T-helper 22 cell (primary cell): ENCODE results near the gene RNF208.

Experiments
- DNase-seq: peaks from one replicate; pipeline ENCODE4 v3.0.0-alpha.2; 2020; ENCODE audit warnings: low read depth

RNF208 gene

DNA sequence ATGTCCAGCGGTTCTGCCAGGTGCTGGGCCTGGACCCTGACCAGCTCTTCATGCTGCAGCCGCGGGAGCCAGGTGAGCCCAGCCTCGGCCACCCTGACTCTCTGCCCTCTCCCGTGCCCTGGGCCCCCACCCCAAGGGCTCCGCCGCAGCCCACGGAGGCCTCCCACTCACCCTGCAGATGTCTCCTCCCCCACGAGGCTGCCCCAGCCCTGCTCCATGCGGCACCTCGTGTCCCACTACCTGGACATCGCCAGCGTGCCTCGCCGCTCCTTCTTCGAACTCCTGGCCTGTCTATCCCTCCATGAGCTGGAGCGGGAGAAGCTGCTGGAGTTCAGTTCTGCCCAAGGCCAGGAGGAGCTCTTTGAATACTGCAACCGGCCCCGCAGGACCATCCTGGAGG lies 7.4 kb downstream of the RNF208 start:
- DNase-seq, result no peak

GRCh38 chr9:137213160-137214060 lies 8.6 kb downstream of the RNF208 start:
- DNase-seq, result no peak

- DNase-seq, result no peak
Measured at GRCh38 chr9:137212520-137212919, 9.5 kb downstream of the RNF208 start.

DNA sequence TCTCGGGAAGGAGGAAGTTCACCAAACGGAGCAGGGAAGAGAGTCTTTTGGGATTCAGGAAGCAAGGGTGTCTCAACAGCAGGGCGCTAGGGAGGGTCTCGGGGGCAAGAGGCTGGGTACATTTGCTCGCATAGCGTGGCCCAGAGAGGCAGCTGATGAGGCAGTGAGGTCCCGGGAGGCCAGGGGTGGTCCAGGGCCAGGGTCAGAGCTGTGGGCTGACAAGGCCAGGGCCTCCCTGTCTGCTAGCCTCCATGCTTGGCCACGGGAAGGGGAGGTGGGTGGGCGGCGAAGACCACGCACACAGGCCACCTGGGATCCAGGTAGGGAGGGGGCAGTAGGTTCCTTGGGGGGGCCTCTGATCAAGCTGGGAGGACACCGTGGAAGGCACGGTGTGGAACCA lies 10.5 kb downstream of the RNF208 start:
- no peak for DNase-seq

DNA sequence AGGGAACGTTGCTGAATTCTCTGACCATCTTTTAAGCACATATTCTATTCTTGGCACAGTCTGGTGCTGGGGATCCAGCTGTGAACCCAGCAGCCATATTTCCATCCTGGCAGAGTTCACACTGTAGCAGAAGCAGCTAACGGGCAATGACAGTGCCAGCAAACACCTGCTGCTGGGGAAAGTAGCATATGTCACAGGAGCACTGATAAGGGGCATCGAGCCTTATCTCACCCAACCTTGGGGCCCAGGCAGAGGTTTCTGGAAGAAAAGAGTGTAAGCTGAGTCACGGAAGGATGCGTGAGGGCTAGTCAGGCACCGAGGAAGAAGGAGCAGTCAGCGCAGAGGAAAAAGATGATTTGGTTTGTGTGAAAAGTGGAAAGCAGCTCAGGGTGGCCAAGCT lies 15.4 kb downstream of the RNF208 start:
- no peak for DNase-seq

GRCh38 chr9:137205126-137206069 lies 16.6 kb downstream of the RNF208 start, which contains the start of the genes NDOR1 and TMEM203:
Gene NDOR1, plus strand, starts transcription at chr9:137205700. Its CDS starts 78 bp downstream, at chr9:137205778.
Gene TMEM203, minus strand, starts transcription at chr9:137205648. Its CDS starts 234 bp downstream, at chr9:137205414.
- peak; percentile 90 for DNase-seq

- DNase-seq, result no peak
Measured at GRCh38 chr9:137204731-137205125, 17.3 kb downstream of the RNF208 start.

DNA sequence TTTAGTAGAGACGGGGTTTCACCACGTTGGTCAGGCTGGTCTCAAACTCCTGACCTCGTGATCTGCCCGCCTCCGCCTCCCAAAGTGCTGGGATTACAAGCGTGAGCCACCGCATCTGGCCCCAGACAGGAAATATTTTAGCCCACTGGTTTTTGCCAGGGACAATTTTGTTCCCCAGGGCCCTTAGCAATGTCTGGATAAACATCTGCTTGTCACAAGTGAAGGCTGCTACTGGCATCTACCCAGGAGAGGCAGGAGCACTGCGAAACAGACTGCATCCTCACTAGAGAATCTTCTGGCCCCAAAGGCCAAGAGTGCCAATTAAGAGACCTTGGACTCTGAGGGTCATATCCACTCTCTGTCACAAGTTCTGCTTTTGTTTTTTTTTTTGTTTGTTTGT lies 19.1 kb downstream of the RNF208 start:
- DNase-seq, result no peak

GRCh38 chr9:137201205-137201868 lies 20.7 kb downstream of the RNF208 start:
- no peak for DNase-seq

DNA sequence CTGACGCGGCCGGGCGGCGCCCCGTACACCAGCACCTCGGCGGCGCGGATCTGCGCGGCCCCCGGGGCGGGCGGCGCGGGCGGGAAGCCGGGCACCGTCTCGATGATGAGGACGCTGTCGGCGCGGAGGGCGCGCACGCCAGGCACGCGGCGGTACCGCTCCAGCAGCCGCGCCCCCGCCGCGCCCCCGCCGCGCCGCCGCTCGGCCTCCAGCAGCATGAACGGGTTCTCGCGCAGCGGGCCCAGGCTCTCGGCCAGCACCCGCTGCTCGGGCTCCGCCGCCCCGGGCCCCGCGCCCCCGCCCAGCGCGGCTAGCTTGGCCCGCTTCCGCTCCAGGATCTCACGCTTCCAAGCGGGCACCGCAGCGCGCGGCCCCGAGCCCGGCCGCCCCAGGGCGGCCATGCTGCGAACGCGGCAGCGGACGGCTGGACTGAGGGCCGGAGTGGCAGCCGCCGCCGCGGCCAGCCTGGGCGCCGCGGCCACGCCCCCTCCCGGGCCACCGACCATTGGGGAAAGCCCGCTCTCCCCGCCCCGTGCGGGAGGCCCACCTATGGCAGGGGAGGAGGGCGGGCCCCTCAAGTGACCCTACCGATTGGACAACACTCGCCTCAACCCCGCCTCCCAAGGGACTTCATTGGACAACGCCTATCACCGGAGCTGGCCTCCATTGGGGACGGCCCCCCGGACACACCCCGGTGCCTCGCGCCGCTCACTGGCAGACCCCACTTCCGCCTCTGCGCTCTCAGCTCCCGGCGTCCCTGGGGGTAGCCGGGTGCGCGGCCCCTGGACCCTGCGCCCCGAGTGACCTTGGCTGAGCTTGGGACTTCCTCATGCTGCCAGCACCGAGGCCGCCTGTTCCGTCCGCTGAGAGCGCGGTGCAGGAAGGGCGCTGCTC lies 21.5 kb downstream of the RNF208 start, which contains the start of gene TPRN:
Gene TPRN (minus strand): TSS at position 431 of the 894 bp plus-strand sequence. CDS start 30 bp downstream, at position 401.
- DNase-seq, result peak; percentile 98

- DNase-seq, result no peak
Measured at GRCh38 chr9:137199411-137200121, 22.5 kb downstream of the RNF208 start.

GRCh38 chr9:137198902-137199283 lies 23.1 kb downstream of the RNF208 start:
- DNase-seq, result no peak

DNA sequence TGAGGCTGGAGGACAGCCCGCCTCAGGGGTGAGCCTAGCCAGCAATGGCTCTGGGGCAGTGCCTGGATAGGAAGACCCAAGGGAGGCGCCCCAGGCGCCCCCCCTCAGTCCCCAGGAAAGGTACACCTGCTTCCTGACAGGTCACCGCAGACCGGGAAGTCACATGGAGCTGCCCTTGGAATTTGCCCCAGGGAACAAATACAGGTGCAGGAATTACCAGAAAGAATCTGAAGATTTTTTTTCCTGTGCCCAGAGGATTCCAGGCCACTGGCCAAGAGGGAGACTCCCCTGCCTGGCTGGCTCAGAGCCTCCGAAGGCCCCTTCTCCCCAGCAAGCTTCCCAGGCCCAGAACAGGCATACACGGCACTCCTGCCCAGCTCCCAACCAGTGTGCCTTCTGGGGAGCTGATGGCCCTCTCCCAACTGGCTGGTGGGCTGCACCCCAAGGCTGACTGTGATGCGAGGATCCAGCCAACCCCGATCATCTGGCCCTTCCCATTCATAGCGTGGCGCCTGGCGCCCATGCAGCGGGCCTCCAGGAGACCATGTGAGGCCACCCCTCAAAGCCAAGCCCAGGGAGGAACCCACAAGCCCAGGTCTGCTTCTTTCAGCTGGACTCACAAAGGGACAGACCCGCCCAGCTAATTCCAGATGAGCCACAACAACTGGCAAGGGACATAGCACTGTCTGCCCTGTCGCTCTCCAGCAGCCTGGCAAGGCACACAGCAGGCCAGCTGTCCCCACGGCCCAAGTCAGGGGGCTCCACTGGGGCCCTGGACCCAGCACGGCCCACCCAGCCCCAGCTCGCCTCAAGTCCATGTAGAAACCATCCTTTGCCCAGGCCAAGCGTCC lies 23.8 kb downstream of the RNF208 start:
- no peak for DNase-seq

DNA sequence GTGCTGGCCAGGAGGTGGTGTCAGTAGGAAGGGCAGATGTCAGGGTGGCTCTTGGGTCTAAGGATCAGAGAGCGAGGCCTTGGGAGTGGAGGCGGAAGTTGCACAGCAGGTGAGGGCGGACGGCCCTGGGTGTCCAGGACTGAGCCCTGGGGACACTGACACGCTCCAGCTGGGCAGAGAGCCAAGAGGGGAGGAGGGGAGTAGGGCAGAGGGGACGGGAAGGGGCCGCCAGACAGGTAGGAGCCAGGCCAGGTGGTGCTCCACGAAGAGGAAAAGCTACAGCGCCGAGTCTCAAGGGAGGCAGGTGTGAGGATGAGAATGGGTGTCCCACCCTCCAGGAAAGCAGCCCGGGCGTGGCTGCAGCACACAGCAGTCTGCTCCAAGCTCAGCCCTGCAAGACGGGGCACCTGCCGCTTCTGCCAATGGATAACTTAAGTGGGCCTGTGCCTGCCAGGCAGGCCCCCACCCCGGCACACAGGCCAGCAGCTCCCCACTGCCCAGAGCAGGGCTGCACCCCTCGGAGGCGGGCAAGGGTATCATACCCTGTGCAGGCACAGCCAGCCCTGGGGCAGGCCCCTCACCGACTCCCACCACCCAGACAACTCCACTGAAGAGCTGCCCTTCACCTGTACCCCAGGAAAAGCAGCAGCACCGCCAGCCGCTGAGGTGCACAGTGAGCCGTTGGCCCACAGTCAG lies 26.4 kb downstream of the RNF208 start:
- DNase-seq, result no peak

GRCh38 chr9:137194909-137195308 lies 27.1 kb downstream of the RNF208 start:
- no peak for DNase-seq

DNA sequence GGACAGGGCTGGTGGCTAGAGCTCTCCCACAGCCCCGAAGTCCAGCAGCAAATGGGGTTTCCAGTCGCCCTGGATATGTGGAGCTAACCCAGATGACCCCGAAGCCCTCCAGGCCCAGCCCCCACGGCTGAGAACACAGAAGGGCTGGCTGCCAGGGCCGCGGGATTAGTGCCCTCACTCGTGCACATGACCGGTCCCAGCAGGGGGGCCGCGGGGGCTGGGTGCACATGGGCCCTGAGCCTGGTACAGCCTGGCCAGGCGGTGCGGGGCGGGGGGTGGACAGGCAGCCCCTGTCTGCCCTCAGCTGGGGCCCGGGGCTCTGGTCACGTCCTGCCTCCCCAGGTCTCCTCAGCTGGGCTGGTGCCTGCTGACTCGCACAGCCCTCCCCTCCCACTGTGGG lies 27.7 kb downstream of the RNF208 start:
- no peak for DNase-seq

DNA sequence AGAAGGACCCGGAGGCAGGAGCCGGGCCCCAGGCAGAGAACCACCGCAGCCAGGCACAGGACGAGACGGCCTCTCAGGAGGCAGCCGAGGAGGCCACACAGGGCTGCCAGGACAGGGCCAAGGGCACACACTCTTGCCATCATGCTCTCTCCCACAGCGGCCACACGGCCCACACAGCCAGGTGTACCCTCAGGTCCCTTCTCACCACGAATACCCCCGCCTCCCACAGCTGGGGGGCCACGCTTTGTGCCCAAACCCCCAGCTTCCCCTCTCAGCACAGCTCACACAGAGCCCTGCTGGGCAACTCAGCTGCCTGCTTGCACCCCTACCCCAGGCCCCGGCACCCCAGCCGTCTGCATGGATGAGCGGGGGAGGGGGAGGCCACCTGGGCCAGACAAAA lies 28.3 kb downstream of the RNF208 start:
- no peak for DNase-seq

DNA sequence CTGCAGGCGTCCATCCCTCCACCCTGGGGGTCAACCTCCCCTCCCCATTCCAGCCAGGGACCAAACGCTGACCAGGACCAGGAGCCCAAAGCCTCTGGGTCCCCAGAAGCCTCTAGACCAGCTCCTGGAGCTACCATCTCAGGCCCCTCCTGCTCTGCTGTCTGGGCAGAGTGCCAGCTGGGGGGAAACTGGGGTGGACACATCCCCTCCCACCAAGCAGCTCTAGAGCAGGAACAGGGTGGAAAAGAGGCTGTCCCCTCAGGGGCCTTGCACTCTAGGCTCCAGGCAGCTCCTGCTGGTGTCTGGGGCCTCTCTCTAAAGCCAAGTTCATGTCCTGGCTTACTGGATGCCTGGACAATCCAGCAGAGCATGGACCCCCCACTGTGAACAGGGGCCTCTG lies 29.2 kb downstream of the RNF208 start:
- DNase-seq, result no peak

DNA sequence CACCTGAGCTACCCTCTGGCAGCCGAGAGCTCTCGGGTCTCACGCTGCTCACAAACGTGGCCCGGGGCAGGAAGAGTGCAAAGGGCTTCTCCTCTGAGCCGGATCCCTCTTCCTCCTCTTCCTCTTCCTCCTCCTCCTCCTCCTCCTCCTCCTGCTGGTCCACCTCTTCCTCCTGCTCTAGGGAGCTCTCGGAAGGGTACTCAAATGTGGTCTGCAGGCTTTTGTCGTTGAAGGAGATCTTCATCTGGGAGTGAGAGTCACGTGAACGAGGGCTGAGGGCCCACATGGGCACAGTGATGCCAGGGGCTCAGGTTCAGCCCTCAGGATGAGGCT lies 29.6 kb downstream of the RNF208 start:
- DNase-seq, result no peak
